Esophagus squamous epithelium (tissue), 5 donors: Measurements from ENCODE around the gene FOXE3. TPM values are rescaled to one million over a fixed set of nuclear protein-coding genes. Genes with fewer than 3 reads are reported as not detected.

Experiments
- DNase-seq: peaks from one replicate; lab custom pipeline; 2025; lab: John Stamatoyannopoulos, UW
- H3K27ac ChIP-seq, 4 donors: fragments of 200-600 bp; sonication (generic); one replicate each; pipeline ENCODE4 v1.5.1; 2016 to 2019; ENCODE audit warnings: mild to moderate bottlenecking in 1 of 4
- H3K27me3 ChIP-seq, 4 donors: fragments of 200-600 bp; sonication (generic); 1 replicate in 3 of 4; 2 replicates in 1 of 4; pipeline versions ENCODE4 v1.5.1 to v1.6.0; 2017 to 2021; ENCODE audit warnings: antibody characterized with exemption in 1 of 4
- H3K36me3 ChIP-seq, 3 donors: fragments of 200-600 bp; sonication (generic); one replicate each; pipeline ENCODE4 v1.5.1; 2016 to 2019
- H3K4me1 ChIP-seq, 3 donors: fragments of 200-600 bp; sonication (generic); one replicate each; pipeline ENCODE4 v1.5.1; 2017 to 2019
- H3K4me3 ChIP-seq, 4 donors: fragments of 200-600 bp; sonication (generic); 1 replicate in 3 of 4; 2 replicates in 1 of 4; pipeline ENCODE4 v1.5.1; 2016 to 2019; ENCODE audit warnings: mild to moderate bottlenecking in 2 of 4, moderate library complexity in 1 of 4
- H3K9me3 ChIP-seq, 3 donors: fragments of 200-600 bp; sonication (generic); one replicate each; pipeline ENCODE4 v1.5.1; 2016 to 2019
- POLR2A ChIP-seq, 4 donors: fragments of 450-650 bp; IDR thresholded peaks; one replicate each; pipeline ENCODE4 v1.6.1; 2017; ENCODE audit warnings: antibody characterized with exemption in 4 of 4, mild to moderate bottlenecking in 4 of 4, moderate library complexity in 3 of 4
- WGBS, 2 donors: methylation state at CpG; one replicate each; pipeline ENCODE4 v1.1.5; 2018; 5-methylcytosine and 5-hydroxymethylcytosine counted together
- intact Hi-C: fragments of 100-400 bp; cut with DNase I; formaldehyde crosslinking; loops from one replicate; pipeline ENCODE4 v1.15.0; 2022
- total RNA-seq, 4 donors: library from RNA; depleted of rRNA; stranded (reverse); fragments of >200 nt; gene quantifications; one replicate each; pipeline ENCODE4 v1.1.0, GENCODE V29; 2016
- TF ChIP-seq, protein P1 (sequence below), 6 experiments: fragments of 450-650 bp in 4 of 6; fragments of 200-600 bp in 2 of 6; sonication (generic) in 2 of 6; IDR thresholded peaks; one replicate each; pipeline ENCODE4 v1.5.1; 2016 to 2019; ENCODE audit warnings: antibody characterized with exemption in 6 of 6, mild to moderate bottlenecking in 4 of 6, moderate library complexity in 4 of 6
- donor health status: DM: yes; HTN: yes; CAD: no.

Gene FOXE3
- total RNA-seq, 4 donors from 2014 or later, result not detected

DNA sequence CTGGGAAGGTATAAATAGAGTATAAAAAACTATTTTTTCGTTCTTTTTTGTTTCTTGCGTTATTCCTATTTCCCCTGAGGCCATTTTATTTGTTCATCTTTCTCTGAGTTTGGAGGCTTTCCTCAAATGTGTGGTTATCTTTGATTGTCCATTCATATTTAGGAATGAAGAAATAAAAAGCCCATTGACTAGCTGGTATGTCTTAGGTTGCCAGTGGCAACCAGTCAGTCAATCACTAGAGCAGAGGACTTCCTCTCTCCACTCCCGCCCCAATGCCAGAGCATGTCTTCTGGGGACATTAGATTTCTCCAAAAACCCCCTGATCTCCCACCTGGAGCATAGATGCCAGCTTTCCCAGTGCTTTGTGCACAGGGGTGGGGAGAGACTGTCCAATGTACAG lies 20.7 kb upstream of the FOXE3 start:
- intact Hi-C loops, result no loop called here
- no peaks in the 10 kb centered on the region for H3K36me3 ChIP-seq
- DNase-seq, result no peak
- H3K4me3 ChIP-seq, result no peak overlapping the region
- TF ChIP-seq, protein P1, sequence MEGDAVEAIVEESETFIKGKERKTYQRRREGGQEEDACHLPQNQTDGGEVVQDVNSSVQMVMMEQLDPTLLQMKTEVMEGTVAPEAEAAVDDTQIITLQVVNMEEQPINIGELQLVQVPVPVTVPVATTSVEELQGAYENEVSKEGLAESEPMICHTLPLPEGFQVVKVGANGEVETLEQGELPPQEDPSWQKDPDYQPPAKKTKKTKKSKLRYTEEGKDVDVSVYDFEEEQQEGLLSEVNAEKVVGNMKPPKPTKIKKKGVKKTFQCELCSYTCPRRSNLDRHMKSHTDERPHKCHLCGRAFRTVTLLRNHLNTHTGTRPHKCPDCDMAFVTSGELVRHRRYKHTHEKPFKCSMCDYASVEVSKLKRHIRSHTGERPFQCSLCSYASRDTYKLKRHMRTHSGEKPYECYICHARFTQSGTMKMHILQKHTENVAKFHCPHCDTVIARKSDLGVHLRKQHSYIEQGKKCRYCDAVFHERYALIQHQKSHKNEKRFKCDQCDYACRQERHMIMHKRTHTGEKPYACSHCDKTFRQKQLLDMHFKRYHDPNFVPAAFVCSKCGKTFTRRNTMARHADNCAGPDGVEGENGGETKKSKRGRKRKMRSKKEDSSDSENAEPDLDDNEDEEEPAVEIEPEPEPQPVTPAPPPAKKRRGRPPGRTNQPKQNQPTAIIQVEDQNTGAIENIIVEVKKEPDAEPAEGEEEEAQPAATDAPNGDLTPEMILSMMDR (IDR thresholded peaks at IDR 0.05), result no peak
- no peak for TF ChIP-seq POLR2A (IDR thresholded peaks at IDR 0.05)
- H3K27me3 ChIP-seq, result peaks cover 0 to 72% (median 0%) of the 10 kb centered on the region in 4 donors
- no peaks in the 10 kb centered on the region for H3K9me3 ChIP-seq
- WGBS, 2 donors, result 64 to 75% methylated on average over 3 of the region's 3 CpGs
- peaks cover 0 to 7% (median 0%) of the 10 kb centered on the region in 3 donors for H3K4me1 ChIP-seq
- no peak overlapping the region for H3K27ac ChIP-seq

DNA sequence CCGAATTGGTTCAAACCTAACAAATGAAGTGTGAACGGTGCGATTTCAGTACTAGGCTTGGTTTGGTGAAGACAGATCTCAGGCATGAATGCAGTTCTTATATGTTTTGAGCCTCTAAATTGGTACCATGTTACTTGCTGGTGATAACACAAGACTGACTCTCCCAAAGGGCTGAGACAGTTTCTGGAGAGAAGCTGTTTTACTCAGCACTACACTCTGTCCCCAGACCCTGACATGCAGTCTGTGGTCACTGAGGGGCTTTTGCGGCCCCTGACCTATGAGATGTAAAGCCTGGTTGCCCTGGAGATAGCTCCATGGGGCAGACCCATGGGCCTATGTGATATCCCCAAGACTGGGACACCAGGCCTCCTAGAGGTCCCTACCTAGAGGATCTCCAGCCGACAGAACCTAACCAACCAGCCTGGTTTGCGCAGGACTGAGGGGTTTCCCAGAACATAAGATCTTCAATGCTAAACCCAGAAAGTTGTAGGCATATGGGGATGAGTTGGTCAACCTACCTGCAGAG lies 19.4 kb upstream of the FOXE3 start:
- Histone ChIP-seq H3K9me3 (no peaks in the 10 kb centered on the region), H3K27me3 (peaks cover 0 to 79% (median 0%) of the 10 kb centered on the region in 4 donors), H3K4me1 (peaks cover 0 to 7% (median 0%) of the 10 kb centered on the region in 3 donors), H3K36me3 (no peaks in the 10 kb centered on the region), H3K27ac (no peak overlapping the region), H3K4me3 (no peak overlapping the region)
- no peak for DNase-seq
- 66 to 92% methylated on average over 5 to 6 of the region's 6 CpGs for WGBS, 2 donors
- intact Hi-C loops, result no loop called here
- TF ChIP-seq, protein P1 (IDR thresholded peaks at IDR 0.05), result no peak
- TF ChIP-seq POLR2A (IDR thresholded peaks at IDR 0.05), result no peak

- TF ChIP-seq POLR2A (IDR thresholded peaks at IDR 0.05), result no peak
- TF ChIP-seq, protein P1 (IDR thresholded peaks at IDR 0.05), result no peak
- Histone ChIP-seq H3K36me3 (no peaks in the 10 kb centered on the region), H3K27me3 (peaks cover 0 to 86% (median 0%) of the 10 kb centered on the region in 4 donors), H3K4me3 (no peak overlapping the region), H3K27ac (no peak overlapping the region), H3K9me3 (no peaks in the 10 kb centered on the region), H3K4me1 (no peaks in the 10 kb centered on the region)
- DNase-seq, result no peak
- 78 to 88% methylated on average over 1 to 4 of the region's 4 CpGs for WGBS, 2 donors
- intact Hi-C loops, result no loop called here
These were observed 16.8 kb upstream of the FOXE3 start for GRCh38 chr1:47399138-47399845.

- TF ChIP-seq, protein P1 (IDR thresholded peaks at IDR 0.05), result no peak
- TF ChIP-seq POLR2A (IDR thresholded peaks at IDR 0.05), result no peak
- intact Hi-C loops, result no loop called here
- H3K4me3 ChIP-seq, result no peak overlapping the region
- H3K36me3 ChIP-seq, result no peaks in the 10 kb centered on the region
- 84 to 93% methylated on average over 4 of the region's 4 CpGs for WGBS, 2 donors
- no peaks in the 10 kb centered on the region for H3K9me3 ChIP-seq
- DNase-seq, result no peak
- H3K27ac ChIP-seq, result no peak overlapping the region
- peaks cover 0 to 84% (median 0%) of the 10 kb centered on the region in 4 donors for H3K27me3 ChIP-seq
- H3K4me1 ChIP-seq, result no peaks in the 10 kb centered on the region
These were observed 16.3 kb upstream of the FOXE3 start for GRCh38 chr1:47399846-47400155.

GRCh38 chr1:47401761-47402160 lies 14.3 kb upstream of the FOXE3 start:
- intact Hi-C loops, result no loop called here
- no peaks in the 10 kb centered on the region for H3K36me3 ChIP-seq
- no peaks in the 10 kb centered on the region for H3K4me1 ChIP-seq
- TF ChIP-seq, protein P1 (IDR thresholded peaks at IDR 0.05), result no peak
- no peak for TF ChIP-seq POLR2A (IDR thresholded peaks at IDR 0.05)
- H3K27ac ChIP-seq, result no peak overlapping the region
- H3K4me3 ChIP-seq, result no peak overlapping the region
- peaks cover 0 to 84% (median 0%) of the 10 kb centered on the region in 4 donors for H3K27me3 ChIP-seq
- no peaks in the 10 kb centered on the region for H3K9me3 ChIP-seq
- 86 to 92% methylated on average over 4 of the region's 4 CpGs for WGBS, 2 donors
- no peak for DNase-seq
